ENCODE measurements around the gene DNAH3.
"Not testable (repeated sequence)": the region's sequence is repeated elsewhere in the genome, so short reads cannot be mapped to it uniquely, and the experiment has no call there.

The DNAH3 gene

DNA sequence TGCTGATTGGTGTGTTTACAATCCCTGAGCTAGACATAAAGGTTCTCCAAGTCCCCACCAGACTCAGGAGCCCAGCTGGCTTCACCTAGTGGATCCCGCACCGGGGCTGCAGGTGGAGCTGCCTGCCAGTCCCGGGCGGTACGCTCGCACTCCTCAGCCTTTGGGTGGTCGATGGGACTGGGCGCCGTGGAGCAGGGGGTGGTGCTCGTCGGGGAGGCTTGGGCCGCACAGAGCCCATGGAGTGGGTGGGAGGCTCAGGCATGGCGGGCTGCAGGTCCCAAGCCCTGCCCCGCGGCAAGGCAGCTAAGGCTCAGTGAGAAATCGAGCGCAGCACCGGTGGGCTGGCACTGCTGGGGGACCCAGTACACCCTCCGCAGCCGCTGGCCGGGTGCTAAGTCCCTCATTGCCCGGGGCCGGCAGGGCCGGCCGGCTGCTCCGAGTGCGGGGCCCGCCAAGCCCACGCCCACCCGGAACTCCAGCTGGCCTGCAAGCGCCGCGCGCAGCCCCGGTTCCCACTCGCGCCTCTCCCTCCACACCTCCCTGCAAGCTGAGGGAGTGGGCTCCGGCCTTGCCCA is 161.1 kb downstream of the DNAH3 start:
- DNase-seq: not testable (repeated sequence)

GRCh38 chr16:20987049-20987448 is 163.6 kb downstream of the DNAH3 start:
- no peak for DNase-seq

DNA sequence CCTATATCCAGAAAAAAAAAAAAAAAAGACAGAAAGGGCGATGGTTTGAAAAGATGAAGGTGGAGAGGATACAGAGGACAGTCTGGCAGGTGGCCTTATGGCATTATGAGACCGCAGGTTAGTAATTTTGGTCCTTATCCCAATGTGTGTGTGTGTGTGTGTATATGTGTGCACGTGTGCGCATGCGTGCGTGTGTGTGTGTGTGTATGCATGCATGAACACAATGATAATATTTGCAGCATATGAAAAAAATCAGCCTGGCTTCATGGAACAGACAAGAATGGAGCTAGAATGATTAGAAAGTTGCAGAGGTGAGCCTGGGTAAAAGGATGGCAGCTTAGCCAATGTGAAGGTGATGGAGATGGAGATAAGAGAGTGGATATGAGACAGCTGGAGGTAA is 166.6 kb downstream of the DNAH3 start:
- DNase-seq: no peak

GRCh38 chr16:20976576-20976975 is 174.1 kb downstream of the DNAH3 start:
- no peak for DNase-seq

- not testable (repeated sequence) for DNase-seq
These were observed 177.4 kb downstream of the DNAH3 start for GRCh38 chr16:20973201-20973600.

- no peak for DNase-seq
These were observed 179.2 kb downstream of the DNAH3 start for GRCh38 chr16:20971401-20971800.

DNA sequence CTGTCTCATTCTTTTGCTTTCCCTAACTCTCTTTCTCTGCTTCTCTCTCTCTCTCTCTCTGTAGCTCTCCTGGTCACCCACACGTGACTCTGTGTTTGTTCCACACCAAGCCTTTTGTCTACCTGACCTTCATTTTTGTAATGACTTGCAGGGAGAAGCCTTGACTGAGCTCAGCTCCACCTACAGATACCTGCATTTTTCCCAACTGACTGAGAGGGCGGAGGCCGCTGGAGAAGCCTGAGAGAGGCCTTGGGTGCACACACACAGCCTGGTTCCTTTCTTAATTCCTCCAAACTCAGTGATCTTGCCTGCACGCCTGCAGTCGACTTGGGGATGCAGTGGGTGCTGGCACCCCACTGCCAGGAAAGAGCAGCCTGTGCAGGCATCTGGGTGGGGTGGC is 181.3 kb downstream of the DNAH3 start:
- no peak for DNase-seq

- no peak for DNase-seq
These were observed 181.9 kb downstream of the DNAH3 start for GRCh38 chr16:20968765-20969164.

DNA sequence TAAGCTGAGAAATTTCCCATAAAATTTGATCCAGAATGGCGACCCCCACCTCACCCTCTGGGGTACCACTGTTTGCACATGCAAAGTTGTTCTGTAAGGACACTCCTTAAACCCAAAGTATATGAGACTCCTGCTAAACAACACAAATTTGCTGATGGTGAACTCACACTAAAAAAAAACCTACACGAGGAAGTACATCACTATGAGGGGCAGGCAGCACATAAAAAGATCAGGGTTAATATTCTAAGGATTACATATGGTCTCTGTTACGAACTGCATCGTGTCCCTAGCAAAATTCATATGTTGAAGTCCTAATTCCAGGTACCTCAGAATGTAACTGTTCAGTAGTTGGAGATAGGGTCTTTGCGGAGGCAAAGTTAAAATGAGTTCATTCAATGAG is 189.7 kb downstream of the DNAH3 start:
- DNase-seq: no peak

- no peak for DNase-seq
These were observed 193.5 kb downstream of the DNAH3 start for GRCh38 chr16:20957153-20957552.

GRCh38 chr16:20956319-20956718 is 194.3 kb downstream of the DNAH3 start:
- no peak for DNase-seq

DNA sequence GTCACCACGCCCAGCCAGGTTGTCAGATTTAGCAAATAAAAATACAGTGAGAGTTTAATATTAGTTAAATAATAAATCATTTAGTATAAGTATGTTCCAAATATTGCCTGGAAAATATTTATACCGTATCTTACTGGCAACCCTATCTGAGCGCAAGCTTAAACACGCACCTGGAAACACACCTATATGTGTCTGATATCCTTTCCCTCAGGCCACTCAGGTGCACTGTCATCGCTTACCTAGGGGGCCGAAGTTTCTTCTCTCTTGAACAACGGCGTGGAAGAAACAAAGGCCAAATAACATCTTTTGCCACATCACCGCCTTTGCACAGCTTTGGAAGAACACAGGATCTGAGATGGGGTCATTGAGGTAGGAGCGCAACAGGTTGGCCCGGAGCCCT is 196.1 kb downstream of the DNAH3 start:
- DNase-seq: no peak

DNA sequence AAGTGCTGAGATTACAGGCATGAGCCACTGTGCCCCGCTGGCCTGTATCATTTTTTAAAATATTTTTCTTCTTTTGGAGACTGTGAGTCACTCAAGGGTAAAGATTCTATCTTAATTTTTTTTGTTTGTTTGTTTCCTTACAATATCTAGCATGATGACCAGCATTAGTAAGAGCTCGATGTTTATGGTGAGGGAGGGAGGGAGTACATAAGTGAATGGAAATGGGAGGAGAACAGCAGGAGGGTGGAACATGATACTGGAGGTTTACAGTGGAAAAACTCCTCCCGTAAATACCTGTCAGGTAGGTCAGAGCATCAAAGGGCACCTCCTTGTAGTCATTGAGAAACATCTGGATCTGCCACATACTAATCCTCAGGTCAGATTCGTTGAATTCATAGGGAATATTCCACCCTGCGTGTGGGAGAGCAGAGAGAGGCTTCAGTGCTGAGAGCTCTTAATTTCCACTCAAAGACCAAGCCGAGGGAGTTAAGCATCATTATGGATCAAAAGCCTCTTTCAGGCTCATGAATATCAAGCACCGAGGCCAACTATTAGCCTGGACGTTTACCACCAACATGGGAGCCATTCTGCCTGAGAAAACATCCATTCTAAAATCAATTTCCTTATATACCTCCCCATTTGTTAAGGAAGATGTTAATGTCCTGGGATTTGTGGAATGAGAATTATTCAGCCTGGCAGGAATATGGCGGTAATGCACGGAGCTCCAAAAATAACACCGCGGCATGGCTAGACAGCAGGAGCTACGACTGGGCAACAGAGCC is 198.3 kb downstream of the DNAH3 start:
- no peak for DNase-seq

GRCh38 chr16:20950294-20950693 is 200.4 kb downstream of the DNAH3 start:
- no peak for DNase-seq

DNA sequence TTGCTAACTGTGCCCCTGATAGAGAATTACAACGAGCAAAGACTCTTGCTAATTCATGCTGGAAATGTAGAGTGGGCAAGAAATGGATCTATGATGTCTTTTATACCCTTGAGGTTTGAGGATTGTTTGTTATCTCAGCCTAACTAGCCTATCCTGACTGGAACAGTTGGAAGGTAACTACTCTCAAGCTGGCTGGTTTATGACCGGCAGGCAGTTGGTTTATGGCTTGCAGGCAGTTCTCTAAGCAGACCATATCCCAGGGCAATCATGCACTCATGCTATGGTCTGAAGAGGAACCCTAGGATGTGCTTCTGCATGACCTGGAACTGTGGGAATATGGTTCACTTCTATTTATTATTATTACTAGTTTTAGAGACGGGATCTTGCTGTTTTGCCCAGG is 201.0 kb downstream of the DNAH3 start:
- DNase-seq: no peak

GRCh38 chr16:20948444-20948843 is 202.2 kb downstream of the DNAH3 start:
- no peak for DNase-seq

GRCh38 chr16:20946015-20946629 is 204.5 kb downstream of the DNAH3 start:
- DNase-seq: no peak

- DNase-seq: not testable (repeated sequence)
These were observed 205.1 kb downstream of the DNAH3 start for GRCh38 chr16:20945575-20945875.

DNA sequence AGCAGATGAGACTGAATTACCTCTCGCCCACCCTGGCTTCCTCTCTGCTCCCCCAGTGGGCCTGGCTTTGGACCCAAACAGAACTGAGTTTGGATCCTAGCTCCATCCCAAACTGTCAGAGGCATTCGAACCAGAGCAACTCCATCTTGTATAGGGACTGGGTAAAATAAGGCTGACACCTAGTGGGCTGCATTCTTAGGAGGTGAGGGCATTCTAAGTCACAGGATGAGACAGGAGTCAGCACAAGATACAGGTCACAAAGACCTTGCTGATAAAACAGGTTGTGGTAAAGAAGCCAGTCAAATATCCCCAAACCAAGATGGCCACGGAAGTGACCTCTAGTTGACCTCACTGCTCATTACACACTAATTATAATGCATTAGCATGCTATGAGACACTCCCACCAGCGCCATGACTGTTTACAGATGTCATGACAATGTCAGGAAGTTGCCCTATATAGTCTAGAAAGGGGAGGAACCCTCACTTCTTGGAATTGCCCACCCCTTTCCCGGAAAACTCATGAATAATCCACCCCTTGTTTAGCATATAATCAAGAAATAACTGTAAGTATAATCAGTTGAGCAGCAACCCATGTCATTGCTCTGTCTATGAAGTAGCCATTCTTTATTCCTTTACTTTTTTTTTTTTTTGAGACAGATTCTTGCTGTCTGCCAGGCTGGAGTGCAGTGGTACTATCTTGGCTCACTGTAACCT is 205.6 kb downstream of the DNAH3 start:
- DNase-seq: peak; percentile 6

DNA sequence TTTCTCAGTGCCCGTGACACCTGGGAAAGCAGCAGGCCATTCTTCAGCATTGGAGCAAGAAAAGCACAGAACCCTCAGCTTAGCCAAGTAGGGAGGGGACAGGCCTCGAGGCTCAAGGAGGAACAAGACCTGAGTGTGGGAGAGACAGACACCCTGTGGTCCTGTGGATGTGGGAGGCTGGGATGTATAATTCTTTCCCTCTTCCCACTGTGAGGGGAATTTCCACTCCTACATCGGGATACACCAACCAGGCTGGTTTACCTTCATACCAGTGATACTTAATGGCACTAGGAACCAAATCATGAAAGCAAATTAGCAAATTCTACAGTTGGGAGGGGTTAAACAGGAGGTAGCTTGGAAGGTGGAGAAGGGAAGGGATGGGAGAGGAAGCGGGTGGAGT is 208.4 kb downstream of the DNAH3 start:
- no peak for DNase-seq

DNA sequence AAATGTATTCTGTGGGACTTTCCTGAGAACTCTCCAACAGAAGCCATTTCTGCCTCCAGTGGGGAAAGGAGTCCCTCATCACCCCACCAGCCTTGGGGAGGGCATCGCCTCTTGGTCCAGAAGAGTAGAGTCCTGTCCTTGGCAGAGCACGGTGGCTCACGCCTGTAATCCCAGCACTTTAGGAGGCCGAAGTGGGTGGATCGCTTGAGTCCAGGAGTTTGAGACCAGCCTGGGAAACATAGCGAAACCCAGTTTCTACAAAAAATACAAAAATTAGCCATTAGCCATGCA is 209.1 kb downstream of the DNAH3 start:
- no peak for DNase-seq

GRCh38 chr16:20940871-20941635 is 209.6 kb downstream of the DNAH3 start:
- no peak for DNase-seq

DNA sequence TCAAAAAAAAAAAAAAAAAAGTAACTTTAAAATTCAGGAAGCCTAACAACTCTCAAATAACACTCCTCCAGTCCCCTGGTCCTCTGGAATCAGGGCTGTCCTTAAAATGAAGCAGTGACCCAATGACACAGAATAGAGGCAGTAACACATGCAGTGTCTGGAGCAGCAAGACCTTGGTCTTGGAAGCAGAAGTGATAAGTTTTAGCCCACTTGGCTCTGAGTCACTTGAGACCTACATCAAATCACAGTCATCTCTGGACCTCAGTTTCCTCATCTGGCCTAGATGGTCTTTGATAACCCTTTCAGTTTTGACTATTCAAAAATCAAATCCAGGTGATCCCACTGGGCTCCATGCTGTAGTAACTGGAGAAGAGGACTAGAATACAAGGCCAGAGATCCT is 211.0 kb downstream of the DNAH3 start:
- no peak for DNase-seq
